LoVo (cell line): Measurements from ENCODE around the gene RIMBP2.
"Not testable (repeated sequence)": the region's sequence is repeated elsewhere in the genome, so short reads cannot be mapped to it uniquely, and the experiment has no call there.

Experiments
- DNase-seq: peaks from one replicate; pipeline ENCODE4 v3.0.0-alpha.2; 2016; ENCODE audit warnings: low spot score

Gene RIMBP2

GRCh38 chr12:130715998-130716968 lies at the start of gene RIMBP2:
Gene RIMBP2 (minus strand): TSS chr12:130716299. CDS start chr12:130479013, 237,286 bp downstream.
- DNase-seq = no peak

DNA sequence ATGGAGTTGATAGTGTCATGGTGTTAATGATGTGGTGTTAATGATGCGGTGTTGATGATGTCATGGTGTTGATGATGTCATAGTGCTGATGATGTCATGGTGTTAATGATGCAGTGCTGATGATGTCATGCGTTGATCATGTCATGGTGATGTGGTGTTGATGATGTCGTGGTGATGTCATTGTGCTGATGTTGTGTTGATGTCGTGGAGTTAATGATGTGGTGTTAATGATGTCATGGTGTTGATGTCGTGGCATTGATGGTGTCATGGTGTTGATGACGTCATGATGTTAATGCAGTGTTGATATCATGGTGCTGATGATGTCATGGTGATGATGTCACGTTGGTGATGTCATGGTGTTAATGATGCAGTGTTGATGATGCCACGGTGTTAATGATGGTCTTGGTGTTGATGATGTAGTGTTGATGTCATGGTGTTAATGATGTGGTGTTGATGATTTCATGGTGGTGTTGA lies 49.1 kb upstream of the RIMBP2 start:
- DNase-seq = peak; percentile 16

GRCh38 chr12:130764475-130765185 lies 48.5 kb upstream of the RIMBP2 start:
- peak; percentile 26 for DNase-seq

DNA sequence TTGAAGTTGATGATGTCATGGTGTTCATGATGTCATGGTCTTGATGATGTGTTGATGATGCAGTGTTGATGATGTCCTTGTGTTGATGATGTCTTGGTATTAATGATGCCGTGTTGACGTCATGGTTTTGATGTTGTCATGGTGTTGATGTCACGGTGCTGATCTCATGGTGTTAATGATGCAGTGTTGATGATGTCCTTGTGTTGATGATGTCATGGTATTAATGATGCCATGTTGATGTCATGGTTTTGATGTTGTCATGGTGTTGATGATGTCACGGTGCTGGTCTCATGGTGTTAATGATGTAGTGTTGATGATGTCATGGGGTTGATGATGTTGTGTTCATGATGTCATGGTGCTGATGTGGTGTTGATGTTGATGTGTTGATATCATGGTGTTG lies 48.0 kb upstream of the RIMBP2 start:
- DNase-seq = peak; percentile 5

DNA sequence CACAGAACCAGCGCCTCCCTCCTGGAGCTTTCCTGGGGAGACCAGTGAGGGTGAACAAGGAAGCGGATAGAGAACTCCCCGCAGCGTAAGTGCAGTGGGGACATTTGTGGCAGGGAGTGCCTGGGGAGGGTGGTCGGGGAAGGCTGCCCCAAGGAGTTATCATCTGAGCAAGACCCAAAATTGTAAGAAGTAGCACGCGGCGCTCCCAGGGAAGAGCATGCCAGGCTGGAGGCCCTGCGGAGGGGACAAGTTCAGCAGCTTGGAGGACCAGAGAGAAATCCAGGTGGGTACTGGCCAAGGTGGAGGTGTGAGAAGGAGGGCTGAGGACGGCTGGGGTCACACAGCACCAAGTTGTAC lies 46.2 kb upstream of the RIMBP2 start:
- no peak for DNase-seq

- peak; percentile 27 for DNase-seq
These were observed 45.6 kb upstream of the RIMBP2 start for GRCh38 chr12:130761537-130762318.

DNA sequence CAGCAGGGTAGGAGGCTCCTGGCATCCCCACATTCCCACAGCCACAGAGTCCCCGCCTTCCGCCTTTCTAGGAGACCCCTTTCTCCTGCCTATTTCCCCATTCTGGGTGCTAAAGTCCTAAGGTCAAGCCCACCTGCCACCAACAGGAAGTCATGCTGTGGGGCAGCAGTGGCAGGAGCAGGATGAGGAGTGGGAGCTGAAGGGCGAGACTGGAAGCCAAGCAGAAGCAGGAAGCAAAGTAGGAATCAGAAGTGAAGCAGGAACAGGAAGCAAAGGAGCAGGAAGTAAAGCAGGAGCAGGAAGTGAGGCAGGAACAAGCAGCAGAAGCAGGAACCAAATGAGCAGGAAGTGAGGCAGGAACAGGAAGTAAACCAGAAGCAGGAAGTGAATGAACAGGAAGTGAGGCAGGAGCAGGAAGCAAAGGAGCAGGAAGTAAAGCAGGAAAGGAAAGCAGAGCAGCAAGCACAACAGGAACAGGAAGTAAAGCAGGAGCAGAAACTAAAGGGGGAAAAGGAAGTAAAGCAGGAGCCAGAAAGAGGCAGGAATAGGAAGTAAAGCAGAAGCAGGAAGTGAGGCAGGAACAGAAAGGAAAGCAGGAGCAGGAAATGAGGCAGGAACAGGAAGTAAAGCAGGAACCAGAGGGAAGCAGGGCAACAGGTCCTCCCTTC lies 38.3 kb upstream of the RIMBP2 start:
- DNase-seq = no peak

DNA sequence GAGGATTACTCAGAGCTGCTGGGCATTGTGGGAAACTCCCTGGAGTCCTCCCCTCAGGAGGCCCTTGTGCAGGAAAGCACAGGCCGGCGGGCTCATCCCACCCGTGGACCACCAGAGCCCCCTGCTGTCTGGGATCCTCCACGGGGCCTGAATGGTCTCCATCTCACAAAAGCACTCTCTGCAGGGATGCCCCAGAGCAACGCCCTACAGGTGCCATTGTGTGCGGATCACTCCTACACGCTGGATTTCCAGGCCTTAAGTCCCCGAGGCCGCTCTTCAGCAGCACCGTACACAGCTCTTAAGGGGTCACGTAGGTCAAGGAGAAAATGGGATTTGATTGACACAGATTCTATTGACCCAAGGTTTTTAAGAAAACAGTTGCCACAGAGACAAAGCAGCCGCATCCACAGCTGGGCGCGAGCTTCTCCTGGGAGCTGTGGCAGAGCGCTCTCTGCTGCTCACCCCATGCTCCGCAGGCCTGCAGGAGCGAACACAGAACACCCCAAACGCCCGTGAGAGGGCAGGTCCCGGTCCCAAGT lies 36.7 kb upstream of the RIMBP2 start:
- DNase-seq = no peak

GRCh38 chr12:130752037-130752436 lies 35.9 kb upstream of the RIMBP2 start:
- DNase-seq = not testable (repeated sequence)

DNA sequence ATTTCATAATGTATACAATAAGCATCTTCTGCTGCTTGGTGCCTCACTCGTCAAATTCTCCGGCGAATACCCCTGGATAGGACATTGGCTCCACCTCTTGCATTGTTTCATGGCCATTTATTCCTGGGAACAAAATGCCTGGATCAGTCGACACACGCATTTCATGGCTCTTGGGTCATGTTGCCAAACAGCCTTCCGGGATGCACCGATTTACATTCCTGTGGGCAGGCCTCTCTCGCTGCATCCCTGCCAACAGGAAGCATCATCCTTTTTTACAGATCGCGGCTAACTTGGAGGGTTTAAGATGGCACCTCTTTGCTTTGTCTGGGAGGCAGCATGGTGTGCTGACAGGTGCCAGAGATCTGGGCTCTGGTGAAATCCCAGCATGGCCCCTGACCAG lies 32.7 kb upstream of the RIMBP2 start:
- DNase-seq = no peak

GRCh38 chr12:130747867-130748740 lies 32.0 kb upstream of the RIMBP2 start:
- DNase-seq = peak; percentile 69

GRCh38 chr12:130746546-130746945 lies 30.4 kb upstream of the RIMBP2 start:
- no peak for DNase-seq

- no peak for DNase-seq
These were observed 29.8 kb upstream of the RIMBP2 start for GRCh38 chr12:130745921-130746320.

DNA sequence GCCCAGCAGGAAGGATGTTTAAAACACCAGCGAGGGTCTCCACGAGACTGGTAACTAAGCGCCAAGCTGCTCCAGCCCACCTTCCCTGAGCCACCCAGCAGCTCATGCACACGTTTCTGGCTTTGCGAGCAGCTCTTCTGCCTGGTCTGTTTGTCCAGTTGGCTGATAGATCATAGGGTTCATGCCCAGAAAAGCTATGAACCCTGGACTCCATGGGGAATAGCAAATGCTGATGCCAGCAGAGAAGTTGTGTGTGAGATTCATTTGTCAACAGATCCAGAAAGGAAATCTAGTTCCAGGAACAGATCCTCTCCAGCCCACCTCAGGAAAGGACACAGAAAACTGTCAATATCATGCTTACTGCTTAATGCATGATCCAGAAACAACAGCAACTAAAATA lies 28.2 kb upstream of the RIMBP2 start:
- no peak for DNase-seq

- no peak for DNase-seq
These were observed 27.5 kb upstream of the RIMBP2 start for GRCh38 chr12:130743606-130744005.

DNA sequence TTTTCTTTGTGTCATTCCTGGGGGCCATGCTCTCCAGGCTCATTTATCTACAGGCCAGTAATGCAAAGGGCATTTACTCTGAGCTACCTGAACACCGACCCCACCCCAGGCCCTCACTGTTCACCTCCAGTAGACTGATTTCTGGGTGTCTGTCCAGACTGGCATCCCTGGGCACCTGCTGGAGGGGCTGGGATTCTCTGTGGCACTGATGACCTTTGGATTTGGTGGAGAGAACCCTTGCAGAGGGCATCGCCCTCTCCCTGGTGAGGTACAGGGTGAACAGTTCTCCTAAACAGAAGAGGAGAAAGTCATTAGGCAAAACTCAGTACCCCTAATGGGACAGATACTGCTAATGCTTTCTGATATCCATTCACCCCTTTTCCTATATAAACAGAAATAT lies 27.1 kb upstream of the RIMBP2 start:
- no peak for DNase-seq

DNA sequence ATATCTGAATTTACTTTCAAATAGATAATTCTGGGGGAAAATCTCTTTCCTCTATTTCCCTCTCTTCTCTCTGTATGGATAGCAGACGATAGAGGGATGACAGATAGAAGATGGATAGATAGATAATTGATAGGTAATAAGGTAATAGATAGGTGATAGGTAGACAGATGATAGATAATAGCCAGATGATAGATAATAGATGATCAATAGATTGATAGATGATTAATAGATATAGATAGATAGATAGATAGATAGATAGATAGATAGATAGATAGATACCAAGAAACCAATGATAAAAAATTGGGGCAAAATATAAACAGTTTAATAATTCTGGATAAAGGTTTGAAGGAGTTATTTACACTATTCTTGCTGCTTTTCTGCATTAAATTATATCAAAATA lies 26.6 kb upstream of the RIMBP2 start:
- no peak for DNase-seq

DNA sequence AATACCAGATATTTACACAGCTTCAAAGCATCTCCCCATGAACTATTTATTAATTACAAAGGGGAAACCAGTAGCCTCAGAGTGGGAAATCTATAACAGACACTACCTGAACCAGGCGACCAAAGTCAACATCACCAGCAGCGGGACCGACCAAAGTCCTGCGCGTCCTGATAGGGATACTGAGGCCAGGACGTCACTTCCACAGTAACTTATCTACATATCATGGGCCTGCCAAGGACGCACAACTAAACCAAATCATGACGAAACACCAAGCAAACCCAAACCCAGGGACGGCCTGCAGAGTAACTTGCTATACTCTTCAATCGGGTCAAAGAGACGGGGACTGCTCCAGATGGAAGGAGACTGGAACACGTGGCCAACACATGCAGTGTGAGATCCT lies 26.0 kb upstream of the RIMBP2 start:
- DNase-seq = no peak

DNA sequence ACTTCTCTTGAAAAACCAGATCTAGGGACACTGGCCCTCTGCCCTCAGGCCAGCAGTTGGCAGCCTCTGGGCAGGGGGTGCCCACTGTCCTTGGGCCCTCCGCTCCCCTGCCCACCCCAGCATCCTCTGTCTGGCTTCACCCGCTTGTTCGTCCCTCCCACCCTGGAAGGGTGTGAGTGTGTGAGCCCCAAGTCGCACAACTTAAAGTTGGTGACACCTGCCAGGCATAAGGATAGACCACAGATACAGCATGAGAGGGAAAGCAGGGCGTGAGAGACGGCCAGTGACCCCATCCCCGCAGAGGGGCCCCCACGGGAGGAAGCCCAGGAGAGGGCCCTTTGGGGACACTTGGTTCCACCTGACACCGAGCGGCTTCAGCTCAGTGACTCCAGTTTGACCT lies 23.5 kb upstream of the RIMBP2 start:
- DNase-seq = no peak

GRCh38 chr12:130738403-130738802 lies 22.3 kb upstream of the RIMBP2 start:
- not testable (repeated sequence) for DNase-seq
